Measurements from ENCODE around the gene NFATC2. TPM values are rescaled to one million over a fixed set of nuclear protein-coding genes. Genes with fewer than 3 reads are reported as not detected.

Gene NFATC2
- 10 to 100 TPM; 29.4 to 41.1 TPM for total RNA-seq

- Mint-ChIP-seq H3K9me3 (no peaks in the 10 kb centered on the region), H3K27ac (peak within 1 kb of the TSS; percentile 96), H3K36me3 (ENCODE audit: low read depth) (peaks cover 37% of the 10 kb centered on the region), H3K27me3 (peaks cover 5% of the 10 kb centered on the region), H3K4me3 (peak within 1 kb of the TSS; percentile 97), H3K4me1 (peaks cover 23% of the 10 kb centered on the region)
- ATAC-seq (replicated peaks) = peak; percentile 28
Measured at GRCh38 chr20:51542571-51543421, at the start of gene NFATC2. NFATC2 (minus strand) TSS chr20:51542719; CDS start chr20:51542499, 220 bp downstream.

- no peaks in the 10 kb centered on the region for H3K36me3 Mint-ChIP-seq (ENCODE audit: low read depth)
- H3K4me3 Mint-ChIP-seq = no peak overlapping the region
- H3K27me3 Mint-ChIP-seq = no peaks in the 10 kb centered on the region
- peaks cover 11% of the 10 kb centered on the region for H3K4me1 Mint-ChIP-seq
- H3K9me3 Mint-ChIP-seq = no peaks in the 10 kb centered on the region
- no peak for ATAC-seq (replicated peaks)
- no peak overlapping the region for H3K27ac Mint-ChIP-seq
Measured at GRCh38 chr20:51591871-51592270, 49.4 kb upstream of the NFATC2 start.

- Mint-ChIP-seq H3K4me3 (no peak overlapping the region), H3K9me3 (no peaks in the 10 kb centered on the region), H3K27ac (no peak overlapping the region), H3K36me3 (ENCODE audit: low read depth) (no peaks in the 10 kb centered on the region), H3K4me1 (no peaks in the 10 kb centered on the region), H3K27me3 (no peaks in the 10 kb centered on the region)
- no peak for ATAC-seq (replicated peaks)
Measured at GRCh38 chr20:51588762-51589161, 46.2 kb upstream of the NFATC2 start.

GRCh38 chr20:51587145-51587544 lies 44.6 kb upstream of the NFATC2 start:
- no peak for ATAC-seq (replicated peaks)
- no peaks in the 10 kb centered on the region for H3K4me1 Mint-ChIP-seq
- H3K4me3 Mint-ChIP-seq = no peak overlapping the region
- H3K27ac Mint-ChIP-seq = no peak overlapping the region
- no peaks in the 10 kb centered on the region for H3K27me3 Mint-ChIP-seq
- no peaks in the 10 kb centered on the region for H3K9me3 Mint-ChIP-seq
- H3K36me3 Mint-ChIP-seq (ENCODE audit: low read depth) = no peaks in the 10 kb centered on the region

GRCh38 chr20:51586005-51586440 lies 43.5 kb upstream of the NFATC2 start:
- ATAC-seq (replicated peaks) = peak; percentile 59
- H3K36me3 Mint-ChIP-seq (ENCODE audit: low read depth) = no peaks in the 10 kb centered on the region
- no peaks in the 10 kb centered on the region for H3K9me3 Mint-ChIP-seq
- no peak overlapping the region for H3K4me3 Mint-ChIP-seq
- H3K27ac Mint-ChIP-seq = no peak overlapping the region
- no peaks in the 10 kb centered on the region for H3K4me1 Mint-ChIP-seq
- H3K27me3 Mint-ChIP-seq = no peaks in the 10 kb centered on the region

- H3K27me3 Mint-ChIP-seq = no peaks in the 10 kb centered on the region
- no peak overlapping the region for H3K4me3 Mint-ChIP-seq
- no peaks in the 10 kb centered on the region for H3K4me1 Mint-ChIP-seq
- H3K36me3 Mint-ChIP-seq (ENCODE audit: low read depth) = no peaks in the 10 kb centered on the region
- no peak for ATAC-seq (replicated peaks)
- H3K27ac Mint-ChIP-seq = no peak overlapping the region
- H3K9me3 Mint-ChIP-seq = no peaks in the 10 kb centered on the region
Measured at GRCh38 chr20:51585148-51585547, 42.6 kb upstream of the NFATC2 start.

GRCh38 chr20:51584737-51585136 lies 42.2 kb upstream of the NFATC2 start:
- Mint-ChIP-seq H3K27me3 (no peaks in the 10 kb centered on the region), H3K9me3 (no peaks in the 10 kb centered on the region), H3K4me3 (no peak overlapping the region), H3K4me1 (no peaks in the 10 kb centered on the region), H3K36me3 (ENCODE audit: low read depth) (no peaks in the 10 kb centered on the region), H3K27ac (no peak overlapping the region)
- ATAC-seq (replicated peaks) = no peak

GRCh38 chr20:51584116-51584515 lies 41.6 kb upstream of the NFATC2 start:
- no peak for ATAC-seq (replicated peaks)
- no peaks in the 10 kb centered on the region for H3K9me3 Mint-ChIP-seq
- H3K4me1 Mint-ChIP-seq = no peaks in the 10 kb centered on the region
- no peak overlapping the region for H3K4me3 Mint-ChIP-seq
- no peaks in the 10 kb centered on the region for H3K27me3 Mint-ChIP-seq
- no peak overlapping the region for H3K27ac Mint-ChIP-seq
- H3K36me3 Mint-ChIP-seq (ENCODE audit: low read depth) = no peaks in the 10 kb centered on the region

GRCh38 chr20:51583499-51583898 lies 41.0 kb upstream of the NFATC2 start:
- no peaks in the 10 kb centered on the region for H3K36me3 Mint-ChIP-seq (ENCODE audit: low read depth)
- H3K27me3 Mint-ChIP-seq = no peaks in the 10 kb centered on the region
- no peak for ATAC-seq (replicated peaks)
- H3K9me3 Mint-ChIP-seq = no peaks in the 10 kb centered on the region
- H3K27ac Mint-ChIP-seq = no peak overlapping the region
- no peak overlapping the region for H3K4me3 Mint-ChIP-seq
- no peaks in the 10 kb centered on the region for H3K4me1 Mint-ChIP-seq

- no peak for ATAC-seq (replicated peaks)
- Mint-ChIP-seq H3K27ac (no peak overlapping the region), H3K36me3 (ENCODE audit: low read depth) (no peaks in the 10 kb centered on the region), H3K9me3 (no peaks in the 10 kb centered on the region), H3K4me1 (no peaks in the 10 kb centered on the region), H3K4me3 (no peak overlapping the region), H3K27me3 (no peaks in the 10 kb centered on the region)
Measured at GRCh38 chr20:51583073-51583472, 40.6 kb upstream of the NFATC2 start.

GRCh38 chr20:51581571-51581970 lies 39.1 kb upstream of the NFATC2 start:
- H3K36me3 Mint-ChIP-seq (ENCODE audit: low read depth) = no peaks in the 10 kb centered on the region
- peaks cover under 1% of the 10 kb centered on the region for H3K4me1 Mint-ChIP-seq
- H3K27me3 Mint-ChIP-seq = no peaks in the 10 kb centered on the region
- no peak overlapping the region for H3K27ac Mint-ChIP-seq
- no peak overlapping the region for H3K4me3 Mint-ChIP-seq
- peaks cover under 1% of the 10 kb centered on the region for H3K9me3 Mint-ChIP-seq
- no peak for ATAC-seq (replicated peaks)

- peaks cover 8% of the 10 kb centered on the region for H3K4me1 Mint-ChIP-seq
- ATAC-seq (replicated peaks) = no peak
- no peaks in the 10 kb centered on the region for H3K27me3 Mint-ChIP-seq
- no peak overlapping the region for H3K27ac Mint-ChIP-seq
- H3K36me3 Mint-ChIP-seq (ENCODE audit: low read depth) = no peaks in the 10 kb centered on the region
- no peak overlapping the region for H3K4me3 Mint-ChIP-seq
- H3K9me3 Mint-ChIP-seq = peaks cover 4% of the 10 kb centered on the region
Measured at GRCh38 chr20:51579137-51579536, 36.6 kb upstream of the NFATC2 start.

GRCh38 chr20:51578145-51578459 lies 35.6 kb upstream of the NFATC2 start:
- Mint-ChIP-seq H3K9me3 (peaks cover 4% of the 10 kb centered on the region), H3K27ac (no peak overlapping the region), H3K27me3 (no peaks in the 10 kb centered on the region), H3K4me3 (no peak overlapping the region), H3K36me3 (ENCODE audit: low read depth) (no peaks in the 10 kb centered on the region), H3K4me1 (peaks cover 10% of the 10 kb centered on the region)
- ATAC-seq (replicated peaks) = no peak

- ATAC-seq (replicated peaks) = no peak
- peaks cover 4% of the 10 kb centered on the region for H3K9me3 Mint-ChIP-seq
- no peaks in the 10 kb centered on the region for H3K36me3 Mint-ChIP-seq (ENCODE audit: low read depth)
- H3K27ac Mint-ChIP-seq = no peak overlapping the region
- no peaks in the 10 kb centered on the region for H3K27me3 Mint-ChIP-seq
- H3K4me3 Mint-ChIP-seq = no peak overlapping the region
- peaks cover 10% of the 10 kb centered on the region for H3K4me1 Mint-ChIP-seq
Measured at GRCh38 chr20:51577432-51578144, 35.1 kb upstream of the NFATC2 start.

- no peak overlapping the region for H3K27ac Mint-ChIP-seq
- peaks cover 4% of the 10 kb centered on the region for H3K9me3 Mint-ChIP-seq
- no peak overlapping the region for H3K4me3 Mint-ChIP-seq
- no peaks in the 10 kb centered on the region for H3K36me3 Mint-ChIP-seq (ENCODE audit: low read depth)
- peaks cover 10% of the 10 kb centered on the region for H3K4me1 Mint-ChIP-seq
- no peak for ATAC-seq (replicated peaks)
- H3K27me3 Mint-ChIP-seq = no peaks in the 10 kb centered on the region
Measured at GRCh38 chr20:51575486-51575885, 33.0 kb upstream of the NFATC2 start.

All from activated T-helper 17 cell treated with anti-CD3 and anti-CD28 coated beads, Interleukin-2, amount 50 U/mL, for 72 hours (primary cell).